Thyroid gland (tissue), 4 donors: ENCODE measurements around the gene UNC5CL. TPM values are rescaled to one million over a fixed set of nuclear protein-coding genes. Genes with fewer than 3 reads are reported as not detected.
A peak's percentile ranks its signal among the peaks of the same experiment; 100 is the strongest.

ENCODE experiments used
- DNase-seq, 2 donors: peaks; one replicate each; pipeline ENCODE4 v3.0.0-alpha.2; 2019
- H3K27ac ChIP-seq, 3 donors: fragments of 200-600 bp; sonication (generic); 1 replicate in 2 of 3; 2 replicates in 1 of 3; pipeline ENCODE4 v1.5.1; 2016 to 2019; ENCODE audit warnings: mild to moderate bottlenecking in 1 of 3, moderate library complexity in 1 of 3
- H3K27me3 ChIP-seq: fragments of 200-600 bp; sonication (generic); one replicate; pipeline ENCODE4 v1.5.1; 2019
- H3K36me3 ChIP-seq, 2 donors: fragments of 200-600 bp; sonication (generic); one replicate each; pipeline ENCODE4 v1.5.1; 2016 to 2019
- H3K4me1 ChIP-seq, 2 donors: fragments of 200-600 bp; sonication (generic); one replicate each; pipeline ENCODE4 v1.5.1; 2017 to 2019
- H3K4me3 ChIP-seq, 3 donors: fragments of 200-600 bp; sonication (generic); replicated peaks in 1 of 3; 1 replicate in 2 of 3; 2 replicates in 1 of 3; pipeline ENCODE4 v1.5.1; 2016; ENCODE audit warnings: mild to moderate bottlenecking in 1 of 3
- H3K9me3 ChIP-seq: fragments of 200-600 bp; sonication (generic); one replicate; pipeline ENCODE4 v1.5.1; 2017
- CTCF ChIP-seq, 6 experiments: fragments of 200-600 bp in 3 of 6; fragments of 450-650 bp in 3 of 6; sonication (generic) in 3 of 6; IDR thresholded peaks; one replicate each; pipeline ENCODE4 v1.5.1; 2016 to 2019; ENCODE audit warnings: antibody characterized with exemption in 6 of 6, mild to moderate bottlenecking in 2 of 6, inconsistent platforms in 1 of 6, moderate library complexity in 1 of 6
- POLR2A ChIP-seq, 2 donors: fragments of 450-650 bp; IDR thresholded peaks; one replicate each; pipeline ENCODE4 v1.6.1; 2017; ENCODE audit warnings: antibody characterized with exemption in 2 of 2, mild to moderate bottlenecking in 2 of 2, moderate library complexity in 1 of 2
- WGBS, 2 donors: methylation state at CpG; one replicate each; pipeline ENCODE4 v1.1.5; 2017; 5-methylcytosine and 5-hydroxymethylcytosine counted together
- intact Hi-C: fragments of 100-400 bp; cut with DNase I; formaldehyde crosslinking; loops from one replicate; pipeline ENCODE4 v1.15.1; 2023
- total RNA-seq, 4 donors: library from RNA; depleted of rRNA; stranded (reverse); fragments of >200 nt; gene quantifications; one replicate each; pipeline ENCODE4 v1.2.3, GENCODE V29; 2016

UNC5CL gene
- total RNA-seq, 4 donors from 2014 or later, result 0.93 to 3.6 (median 2.0) TPM

DNA sequence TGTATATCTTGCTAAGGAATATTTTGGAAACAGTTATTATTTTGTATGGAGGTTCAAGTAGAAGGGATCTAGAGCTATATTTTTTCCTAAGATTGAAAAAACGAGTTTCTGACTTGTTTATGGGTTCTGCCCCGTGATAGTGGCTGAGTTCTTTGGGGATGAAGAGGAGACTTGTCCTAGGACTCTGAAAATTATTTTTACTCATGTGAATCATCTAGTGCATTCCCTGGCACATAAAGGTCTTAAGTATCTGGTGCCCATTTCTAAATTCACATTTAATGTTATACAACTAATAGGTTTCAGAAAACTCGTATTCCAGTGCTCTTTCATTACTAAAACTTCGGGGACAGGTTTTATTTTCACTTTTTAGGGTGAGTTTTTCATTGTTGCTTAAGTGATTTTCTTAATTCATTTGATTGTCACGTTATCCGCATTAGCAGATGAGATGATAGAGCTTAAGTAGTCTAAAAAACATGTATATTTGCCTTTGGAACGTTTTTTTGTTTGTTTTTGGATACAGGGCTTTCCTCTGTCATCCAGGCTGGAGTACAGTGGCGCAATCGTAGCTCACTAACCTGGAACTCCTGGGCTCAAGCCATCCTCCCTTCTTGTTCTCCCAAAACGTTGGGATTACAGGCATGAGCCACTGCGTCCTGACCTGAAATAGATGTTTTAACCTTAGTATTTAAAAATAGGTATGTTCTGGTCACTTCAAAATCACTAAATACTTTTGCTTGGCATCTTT lies 35.8 kb upstream of the UNC5CL start:
- peak; percentile 36 to 49 for DNase-seq
- TF ChIP-seq POLR2A (IDR thresholded peaks at IDR 0.05), result no peak
- TF ChIP-seq CTCF (IDR thresholded peaks at IDR 0.05), result no peak
- 43 to 51% methylated on average over 11 of the region's 11 CpGs for whole genome bisulfite sequencing, 2 donors
- no peaks in the 10 kb centered on the region for H3K27me3 ChIP-seq
- no peaks in the 10 kb centered on the region for H3K9me3 ChIP-seq
- peak overlapping the region; percentile 95 to 100 (median 99) for H3K27ac ChIP-seq
- H3K4me1 ChIP-seq, result peaks cover 37 to 39% of the 10 kb centered on the region in 2 donors
- intact Hi-C loops, result no loop called here
- no peak overlapping the region for H3K4me3 ChIP-seq
- H3K36me3 ChIP-seq, result no peaks in the 10 kb centered on the region

DNA sequence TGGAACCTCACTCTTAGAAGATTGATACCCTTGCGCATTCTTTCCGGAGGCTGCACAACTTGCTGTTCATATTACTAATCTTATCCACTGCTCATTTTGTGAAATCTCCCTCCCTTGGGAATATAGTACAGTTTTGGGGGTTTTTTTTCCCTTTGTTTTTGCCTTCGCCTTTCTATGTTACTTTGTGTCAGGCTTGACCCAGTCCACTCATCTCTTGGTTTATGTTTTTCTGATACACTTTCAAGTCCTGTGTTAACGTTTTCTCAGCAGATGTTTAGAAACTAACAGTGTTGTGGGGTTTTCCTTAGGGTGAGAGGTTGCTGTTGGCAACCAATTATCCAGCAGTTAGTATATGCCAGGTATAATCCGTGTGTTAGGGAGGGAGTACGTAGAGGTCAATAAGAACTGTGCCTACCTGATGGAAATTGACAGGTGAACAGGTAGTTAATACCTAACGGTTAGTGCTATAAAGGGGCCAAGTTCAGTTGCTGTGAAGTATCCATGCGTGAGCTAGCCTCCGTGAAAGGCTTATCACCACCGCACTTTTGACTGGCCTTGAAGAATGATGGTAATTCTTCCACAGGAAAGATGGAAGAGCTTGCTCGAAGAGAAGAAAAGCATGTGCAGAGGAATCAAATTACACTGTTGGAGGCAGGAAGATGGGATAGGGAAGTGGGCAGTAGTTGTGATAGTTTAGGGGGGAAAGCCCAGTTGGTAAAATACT lies 35.1 kb upstream of the UNC5CL start:
- peak overlapping the region; percentile 95 to 100 (median 99) for H3K27ac ChIP-seq
- no peak for DNase-seq
- H3K36me3 ChIP-seq, result no peaks in the 10 kb centered on the region
- H3K4me3 ChIP-seq, result peak overlapping the region in 2 of 3 donors; percentile 56 to 82
- WGBS, 2 donors, result 5 to 8% methylated on average over 11 of the region's 11 CpGs
- no peaks in the 10 kb centered on the region for H3K9me3 ChIP-seq
- no peaks in the 10 kb centered on the region for H3K27me3 ChIP-seq
- H3K4me1 ChIP-seq, result peaks cover 37 to 39% of the 10 kb centered on the region in 2 donors
- intact Hi-C loops, result no loop called here
- TF ChIP-seq CTCF (IDR thresholded peaks at IDR 0.05) (no peak), POLR2A (IDR thresholded peaks at IDR 0.05) (no peak)

GRCh38 chr6:41073203-41073967 lies 34.4 kb upstream of the UNC5CL start:
- DNase-seq, result peak; percentile 92 to 93
- intact Hi-C loops, result no loop called here
- Histone ChIP-seq H3K36me3 (no peaks in the 10 kb centered on the region), H3K27me3 (no peaks in the 10 kb centered on the region), H3K27ac (peak overlapping the region; percentile 95 to 100 (median 99)), H3K9me3 (no peaks in the 10 kb centered on the region), H3K4me1 (peaks cover 37 to 39% of the 10 kb centered on the region in 2 donors), H3K4me3 (peak overlapping the region; percentile 56 to 82 (median 81))
- 0 to 1% methylated on average over 26 to 30 of the region's 74 CpGs for WGBS, 2 donors
- peak; percentile 88 to 90 for TF ChIP-seq POLR2A (IDR thresholded peaks at IDR 0.05)
- peak in 3 of 6 experiments; percentile 47 to 52 (median 50) for TF ChIP-seq CTCF (IDR thresholded peaks at IDR 0.05)

GRCh38 chr6:41072836-41073202 lies 33.8 kb upstream of the UNC5CL start, which contains the start of gene NFYA:
TSS of gene NFYA (plus strand) at chr6:41072974. CDS start at chr6:41079090, 6,116 bp downstream.
- Histone ChIP-seq H3K9me3 (no peaks in the 10 kb centered on the region), H3K4me3 (peak within 1 kb of the TSS; percentile 69 to 82 (median 81)), H3K4me1 (peaks cover 37 to 39% of the 10 kb centered on the region in 2 donors), H3K27me3 (no peaks in the 10 kb centered on the region), H3K36me3 (no peaks in the 10 kb centered on the region), H3K27ac (peak within 1 kb of the TSS; percentile 95 to 100 (median 99))
- intact Hi-C loops, result no loop called here
- TF ChIP-seq POLR2A (IDR thresholded peaks at IDR 0.05) (peak in 1 of 2 donors; percentile 95), CTCF (IDR thresholded peaks at IDR 0.05) (no peak)
- DNase-seq, result no peak
- 0% methylated on average over 9 to 12 of the region's 37 CpGs for WGBS, 2 donors
